Sigmoid colon (tissue), 7 donors: ENCODE data around the gene SSX2. TPM values are rescaled to one million over a fixed set of nuclear protein-coding genes. Genes with fewer than 3 reads are reported as not detected.
"Not testable (repeated sequence)": the region's sequence is repeated elsewhere in the genome, so short reads cannot be mapped to it uniquely, and the experiment has no call there.

Source experiments
- DNase-seq: peaks from one replicate; pipeline ENCODE4 v3.0.0-alpha.2; 2019
- H3K27ac ChIP-seq, 4 donors: fragments of 200-600 bp; sonication (generic); one replicate each; pipeline ENCODE4 v1.5.1; 2016 to 2019; ENCODE audit warnings: mild to moderate bottlenecking in 1 of 4
- H3K27me3 ChIP-seq, 3 donors: fragments of 200-600 bp; sonication (generic); one replicate each; pipeline ENCODE4 v1.5.1; 2019; ENCODE audit warnings: mild to moderate bottlenecking in 1 of 3
- H3K36me3 ChIP-seq, 4 donors: fragments of 200-600 bp; sonication (generic); one replicate each; pipeline ENCODE4 v1.5.1; 2016 to 2019
- H3K4me1 ChIP-seq, 4 donors: fragments of 200-600 bp; sonication (generic); one replicate each; pipeline ENCODE4 v1.5.1; 2017 to 2019
- H3K4me3 ChIP-seq, 4 donors: fragments of 200-600 bp; sonication (generic); one replicate each; pipeline ENCODE4 v1.5.1; 2017 to 2019; ENCODE audit warnings: mild to moderate bottlenecking in 2 of 4, moderate library complexity in 1 of 4
- H3K9me3 ChIP-seq, 4 donors: fragments of 200-600 bp in 3 of 4; sonication (generic) in 3 of 4; one replicate each; pipeline versions ENCODE4 v1.5.1 to v1.6.1; 2013 to 2019
- WGBS, 2 donors: extraction: QIAGEN DNeasy Blood & Tissue Kit; methylation state at CpG; one replicate each; pipeline ENCODE4 v1.1.7; 2013; 5-methylcytosine and 5-hydroxymethylcytosine counted together
- intact Hi-C: fragments of 100-400 bp; cut with DNase I; formaldehyde crosslinking; loops from one replicate; pipeline ENCODE4 v1.15.1; 2023
- polyA plus RNA-seq, 3 donors: library from polyadenylated mRNA; stranded (reverse); fragments of 200-250 nt; gene quantifications; one replicate each; pipeline ENCODE4 v1.2.3, GENCODE V29; 2013
- small RNA-seq, 3 donors: library from RNA; depleted of rRNA; stranded (forward); fragments of <200 nt; gene quantifications; one replicate each; pipeline ENCODE3, GENCODE V24; 2016
- total RNA-seq, 4 donors: library from RNA; depleted of rRNA; stranded (reverse); fragments of >200 nt; gene quantifications; one replicate each; pipeline ENCODE4 v1.1.0, GENCODE V29; 2016
- donor health status: healthy with polysubstance abuse.
- donor health status: Bipolar disorder and iron deficiency.
- donor health status: healthy.

SSX2 gene, protein sequence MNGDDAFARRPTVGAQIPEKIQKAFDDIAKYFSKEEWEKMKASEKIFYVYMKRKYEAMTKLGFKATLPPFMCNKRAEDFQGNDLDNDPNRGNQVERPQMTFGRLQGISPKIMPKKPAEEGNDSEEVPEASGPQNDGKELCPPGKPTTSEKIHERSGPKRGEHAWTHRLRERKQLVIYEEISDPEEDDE
- total RNA-seq (not detected), polyA plus RNA-seq (not detected)

DNA sequence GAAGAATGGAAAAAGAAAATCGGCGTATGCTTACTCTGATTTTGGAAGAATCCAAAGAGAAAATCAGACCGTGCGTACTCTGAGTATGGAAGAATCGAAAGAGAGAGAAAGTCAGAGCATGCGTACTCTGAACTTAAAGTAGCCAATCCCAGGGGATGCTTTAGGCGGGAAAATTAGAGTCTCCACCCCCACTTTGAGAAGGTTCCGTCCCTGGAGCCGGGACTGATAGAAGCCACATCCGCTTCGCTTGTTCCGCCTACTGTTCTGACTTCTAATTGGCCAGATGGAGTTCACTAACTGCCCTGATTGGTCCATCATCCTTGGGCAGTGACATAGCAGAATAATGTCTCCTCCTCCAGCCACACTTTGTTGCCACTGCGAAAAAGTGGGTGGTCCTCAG is at the start of gene SSX2:
TSS of gene SSX2 (minus strand) at position 101 of the 400 bp plus-strand sequence. CDS start 1,429 bp downstream, outside the sequence.
- H3K4me3 ChIP-seq, H3K27ac ChIP-seq, H3K27me3 ChIP-seq, DNase-seq, H3K9me3 ChIP-seq, H3K4me1 ChIP-seq, intact Hi-C loops, H3K36me3 ChIP-seq: not testable (repeated sequence)
- no CpG with 5 or more reads among the region's 13 CpGs for WGBS, 2 donors

DNA sequence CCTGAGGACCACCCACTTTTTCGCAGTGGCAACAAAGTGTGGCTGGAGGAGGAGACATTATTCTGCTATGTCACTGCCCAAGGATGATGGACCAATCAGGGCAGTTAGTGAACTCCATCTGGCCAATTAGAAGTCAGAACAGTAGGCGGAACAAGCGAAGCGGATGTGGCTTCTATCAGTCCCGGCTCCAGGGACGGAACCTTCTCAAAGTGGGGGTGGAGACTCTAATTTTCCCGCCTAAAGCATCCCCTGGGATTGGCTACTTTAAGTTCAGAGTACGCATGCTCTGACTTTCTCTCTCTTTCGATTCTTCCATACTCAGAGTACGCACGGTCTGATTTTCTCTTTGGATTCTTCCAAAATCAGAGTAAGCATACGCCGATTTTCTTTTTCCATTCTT is 44.0 kb upstream of the SSX2 start, which contains the start of gene SSX2B:
TSS of gene SSX2B (plus strand) at position 301 of the 400 bp plus-strand sequence. CDS start 1,429 bp downstream, outside the sequence.
- H3K4me1 ChIP-seq, intact Hi-C loops, H3K27me3 ChIP-seq, DNase-seq, H3K36me3 ChIP-seq, H3K4me3 ChIP-seq, H3K27ac ChIP-seq, H3K9me3 ChIP-seq: not testable (repeated sequence)
- WGBS, 2 donors = no CpG with 5 or more reads among the region's 13 CpGs

DNA sequence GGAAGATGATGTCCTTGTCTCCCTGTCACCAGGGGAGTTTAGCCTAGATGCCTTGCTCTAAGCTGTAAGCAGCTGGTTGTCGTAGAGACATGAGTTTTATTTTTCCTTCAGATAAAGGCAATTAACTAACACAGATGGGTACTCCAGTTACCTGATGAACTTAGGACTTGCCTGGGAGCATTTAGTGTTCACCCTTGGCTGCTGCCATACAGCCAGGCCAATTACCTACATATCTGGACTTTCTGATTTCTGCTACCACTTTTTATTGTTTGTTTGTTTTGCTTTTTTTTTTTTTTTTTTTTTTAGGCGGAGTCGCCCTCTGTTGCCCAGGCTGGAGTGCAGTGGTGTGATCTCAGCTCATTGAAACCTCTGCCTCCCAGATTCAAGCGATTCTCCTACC is 14.9 kb downstream of the SSX2 start:
- H3K27me3 ChIP-seq, H3K4me3 ChIP-seq, H3K9me3 ChIP-seq, DNase-seq, H3K36me3 ChIP-seq, H3K27ac ChIP-seq, H3K4me1 ChIP-seq, intact Hi-C loops: not testable (repeated sequence)
- WGBS, 2 donors = 18 to 55% methylated on average over 1 of the region's 4 CpGs

DNA sequence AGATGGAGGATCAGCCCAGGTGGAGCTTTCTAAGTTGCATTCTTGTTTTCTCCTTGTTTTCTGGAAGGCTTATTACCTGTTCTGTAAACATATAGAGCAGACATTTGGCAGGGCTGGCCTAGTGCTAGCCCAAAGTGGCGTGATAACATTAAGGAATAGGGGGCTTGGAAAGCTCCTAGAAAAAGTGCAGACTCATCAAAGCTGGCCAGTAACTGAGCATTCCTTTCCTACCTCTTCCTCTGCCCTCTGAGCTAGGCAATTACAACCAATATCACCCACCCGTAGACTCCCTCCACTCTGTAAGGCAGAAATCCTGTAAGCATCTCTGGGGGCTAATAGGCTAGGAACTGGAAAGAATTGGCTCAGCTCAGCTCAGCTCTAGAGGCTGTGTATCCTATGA is 44.8 kb downstream of the SSX2 start:
- H3K27ac ChIP-seq, intact Hi-C loops, H3K4me3 ChIP-seq, H3K36me3 ChIP-seq, H3K27me3 ChIP-seq, H3K4me1 ChIP-seq, H3K9me3 ChIP-seq, DNase-seq: not testable (repeated sequence)
- WGBS, 2 donors = 89 to 92% methylated on average over 2 of the region's 2 CpGs

DNA sequence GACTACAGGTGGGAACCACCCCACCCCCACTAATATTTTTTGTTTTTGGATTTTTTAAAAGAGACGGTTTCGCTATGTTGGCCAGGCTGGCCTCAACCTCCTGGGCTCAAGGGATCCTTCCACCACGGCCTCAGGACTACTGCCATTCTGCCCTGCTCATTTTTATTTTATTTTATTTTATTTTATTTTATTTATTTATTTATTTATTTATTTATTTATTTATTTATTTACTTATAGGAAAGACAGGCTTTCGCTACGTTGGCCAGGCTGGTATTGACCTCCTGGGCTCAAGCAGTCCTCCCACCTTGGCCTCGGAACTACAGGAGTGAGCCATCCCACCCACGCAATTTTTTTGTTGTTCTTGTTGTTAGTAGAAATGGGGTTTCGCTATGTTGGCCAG is 51.5 kb downstream of the SSX2 start:
- H3K9me3 ChIP-seq, DNase-seq, H3K4me3 ChIP-seq, H3K36me3 ChIP-seq, H3K4me1 ChIP-seq, H3K27me3 ChIP-seq, H3K27ac ChIP-seq, intact Hi-C loops: not testable (repeated sequence)
- WGBS, 2 donors = 90 to 91% methylated on average over 8 of the region's 8 CpGs

DNA sequence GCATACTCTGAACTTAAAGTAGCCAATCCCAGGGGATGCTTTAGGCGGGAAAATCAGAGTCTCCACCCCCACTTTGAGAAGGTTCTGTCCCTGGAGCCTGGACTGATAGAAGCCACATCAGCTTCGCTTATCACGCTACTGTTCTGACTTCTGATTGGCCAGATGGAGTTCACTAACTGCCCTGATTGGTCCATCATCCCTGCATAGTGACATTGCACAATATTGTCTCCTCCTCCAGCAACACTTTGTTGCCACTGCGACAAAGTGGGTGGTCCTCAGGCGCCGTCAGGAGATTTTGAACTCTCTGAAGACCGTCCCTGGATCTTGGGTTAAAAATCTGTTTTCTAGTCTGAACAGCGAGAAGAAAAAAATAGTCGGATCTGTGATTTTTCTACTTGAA is 52.2 kb downstream of the SSX2 start, which contains the start of gene SSX7:
TSS of gene SSX7 (minus strand) at position 101 of the 400 bp plus-strand sequence. CDS start 1,428 bp downstream, outside the sequence.
- H3K4me1 ChIP-seq, H3K36me3 ChIP-seq, H3K27ac ChIP-seq, H3K9me3 ChIP-seq, intact Hi-C loops, H3K27me3 ChIP-seq, H3K4me3 ChIP-seq, DNase-seq: not testable (repeated sequence)
- WGBS, 2 donors = 91 to 92% methylated on average over 9 of the region's 9 CpGs

DNA sequence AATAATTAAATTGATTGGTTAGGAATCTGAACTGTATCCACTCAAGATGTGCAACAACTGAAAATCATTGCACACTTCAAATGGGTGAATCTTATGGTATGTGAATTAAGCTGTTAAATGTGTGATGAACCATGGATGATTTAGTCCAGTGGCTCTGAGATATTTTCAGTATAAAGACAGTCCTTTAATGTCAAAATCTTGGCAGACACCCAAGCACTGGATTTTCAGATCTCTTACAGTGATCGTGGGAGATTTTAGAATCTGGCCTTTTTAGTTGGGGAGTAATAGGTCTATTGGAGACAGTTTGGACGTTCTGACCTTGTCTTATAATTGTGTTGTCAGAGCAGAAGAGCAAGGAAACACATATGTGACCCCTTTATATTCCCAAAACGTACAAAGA is 56.3 kb downstream of the SSX2 start:
- H3K4me3 ChIP-seq, H3K4me1 ChIP-seq, H3K27me3 ChIP-seq, H3K36me3 ChIP-seq, DNase-seq, H3K9me3 ChIP-seq, intact Hi-C loops, H3K27ac ChIP-seq: not testable (repeated sequence)
- 58 to 73% methylated on average over 3 of the region's 3 CpGs for WGBS, 2 donors

DNA sequence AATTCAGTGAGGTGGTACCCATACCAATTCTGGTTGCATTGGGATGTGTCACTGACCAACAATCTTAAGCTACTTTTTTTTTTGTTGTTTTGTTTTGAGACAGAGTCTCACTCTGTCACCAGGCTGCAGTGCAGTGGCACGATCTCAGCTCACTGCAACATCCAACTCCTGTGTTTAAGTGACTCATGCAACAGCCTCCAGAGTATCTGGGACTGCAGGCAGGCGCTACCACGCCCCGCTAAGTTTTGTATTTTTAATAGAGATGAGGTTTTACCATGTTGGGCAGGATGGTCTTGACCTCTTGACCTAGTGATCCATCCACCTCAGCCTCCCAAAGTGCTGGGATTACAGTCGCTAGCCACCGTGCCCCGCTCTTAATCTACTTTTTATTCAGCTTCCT is 58.0 kb downstream of the SSX2 start:
- H3K9me3 ChIP-seq, H3K36me3 ChIP-seq, H3K4me1 ChIP-seq, H3K27me3 ChIP-seq, DNase-seq, H3K4me3 ChIP-seq, H3K27ac ChIP-seq, intact Hi-C loops: not testable (repeated sequence)
- WGBS, 2 donors = 89 to 90% methylated on average over 7 of the region's 7 CpGs

Small RNA genes lying within 50 kb of the gene (small RNA-seq; reads per million reads assigned to genes)
- gene AC244505.3 (0 reads per million in 3 donors), gene AC244505.5 (0 reads per million in 3 donors), gene AL450023.3 (0 reads per million in 3 donors), gene RNA5SP504 (0 to 0.18 (median 0) reads per million in 3 donors)

Other genes starting within 250 kb of the SSX2 start
- gene XAGE1A, start 211.4 kb downstream of the SSX2 start, total RNA-seq = not detected
- gene XAGE1A, start 211.4 kb downstream of the SSX2 start, polyA plus RNA-seq = not detected
- gene XAGE1B, start 190.1 kb downstream of the SSX2 start, total RNA-seq = not detected
- gene XAGE1B, start 190.1 kb downstream of the SSX2 start, polyA plus RNA-seq = not detected
- gene SSX7, start 52.3 kb downstream of the SSX2 start, total RNA-seq = not detected
- gene SSX7, start 52.3 kb downstream of the SSX2 start, polyA plus RNA-seq = not detected
- gene SSX2B, start 44.1 kb upstream of the SSX2 start, total RNA-seq = not detected
- not detected for gene SSX2B, start 44.1 kb upstream of the SSX2 start, polyA plus RNA-seq
- not detected for gene SPANXN5, start 90.2 kb upstream of the SSX2 start, total RNA-seq
- not detected for gene SPANXN5, start 90.2 kb upstream of the SSX2 start, polyA plus RNA-seq
- not detected for gene XAGE5, start 104.1 kb upstream of the SSX2 start, total RNA-seq
- not detected for gene XAGE5, start 104.1 kb upstream of the SSX2 start, polyA plus RNA-seq
- not detected for gene XAGE3, start 160.9 kb upstream of the SSX2 start, total RNA-seq
- gene XAGE3, start 160.9 kb upstream of the SSX2 start, polyA plus RNA-seq = not detected
- gene FAM156B, start 190.2 kb upstream of the SSX2 start, total RNA-seq = 10 to 100 TPM; 11.4 to 23.0 (median 15.1) TPM
- 10 to 100 TPM in 1 of 3 donors, 1 to 10 TPM in 2; 4.2 to 27.1 (median 7.8) TPM for gene FAM156B, start 190.2 kb upstream of the SSX2 start, polyA plus RNA-seq